Neural cell (in vitro differentiated cells): ENCODE data around the gene SLC22A14. TPM values are rescaled to one million over a fixed set of nuclear protein-coding genes. Genes with fewer than 3 reads are reported as not detected.

Experiments used
- H2AFZ ChIP-seq: fragments of 200-600, 300-800 bp; sonication (generic), shearing (Covaris generic); 2 replicates; pipeline ENCODE4 v1.6.0; 2014; ENCODE audit warnings: low read depth, mild to moderate bottlenecking, antibody characterized with exemption, low read length, moderate library complexity
- H3F3A ChIP-seq: fragments of 200-600 bp; shearing (Covaris generic); 2 replicates; pipeline ENCODE4 v1.6.1; 2016; ENCODE audit warnings: mild to moderate bottlenecking, moderate library complexity, mixed read lengths, antibody characterized with exemption, low read length; ENCODE audit not compliant: insufficient read depth, poor library complexity, severe bottlenecking
- H3K27ac ChIP-seq: fragments of 200-600, 300-800 bp; sonication (generic), shearing (Covaris generic); 2 replicates; pipeline ENCODE4 v1.5.1; 2014; ENCODE audit warnings: mild to moderate bottlenecking, low read length, moderate library complexity
- H3K27me3 ChIP-seq: fragments of 300-800, 200-600 bp; sonication (generic), shearing (Covaris generic); 2 replicates; pipeline ENCODE4 v1.6.0; 2014; ENCODE audit warnings: mild to moderate bottlenecking, low read depth, low read length, moderate library complexity; ENCODE audit not compliant: insufficient read depth
- H3K36me3 ChIP-seq: fragments of 300-800, 200-600 bp; sonication (generic), shearing (Covaris generic); 2 replicates; pipeline ENCODE4 v1.5.1; 2014; ENCODE audit warnings: mild to moderate bottlenecking, antibody characterized with exemption, low read length, moderate library complexity; ENCODE audit not compliant: insufficient read depth
- H3K4me2 ChIP-seq: fragments of 300-800, 200-600 bp; sonication (generic), shearing (Covaris generic); 2 replicates; pipeline ENCODE4 v1.6.0; 2014; ENCODE audit warnings: mild to moderate bottlenecking, low read length
- H3K4me3 ChIP-seq: fragments of 300-800, 200-600 bp; sonication (generic), shearing (Covaris generic); 2 replicates; pipeline ENCODE4 v1.5.1; 2014; ENCODE audit warnings: mild to moderate bottlenecking, low read length, moderate library complexity
- H3K79me2 ChIP-seq: fragments of 200-600 bp; shearing (Covaris generic); replicated peaks from 2 replicates; pipeline ENCODE4 v1.6.0; 2014; ENCODE audit warnings: mild to moderate bottlenecking, low read length, moderate library complexity; ENCODE audit not compliant: insufficient read depth
- H3K9ac ChIP-seq: fragments of 300-800, 200-600 bp; sonication (generic), shearing (Covaris generic); 2 replicates; pipeline ENCODE4 v1.6.1; 2016; ENCODE audit warnings: mild to moderate bottlenecking, low read length, mixed read lengths
- H3K9me2 ChIP-seq: fragments of 200-600 bp; shearing (Covaris generic); 2 replicates; pipeline ENCODE4 v1.6.1; 2016; ENCODE audit warnings: mild to moderate bottlenecking, low read length, mixed read lengths; ENCODE audit not compliant: insufficient read depth
- H3K9me3 ChIP-seq: fragments of 200-600, 300-800 bp; sonication (generic), shearing (Covaris generic); 2 replicates; pipeline ENCODE4 v1.6.1; 2016; ENCODE audit warnings: mild to moderate bottlenecking, mixed run types, low read length, moderate library complexity, mixed read lengths
- H4K20me1 ChIP-seq: fragments of 200-600 bp; shearing (Covaris generic); 2 replicates; pipeline ENCODE4 v1.6.1; 2016; ENCODE audit warnings: mild to moderate bottlenecking, mixed run types; ENCODE audit not compliant: insufficient read depth
- CTCF ChIP-seq: fragments of 450-650 bp; IDR thresholded peaks from 2 replicates; pipeline ENCODE4 v1.5.1; 2014; ENCODE audit warnings: antibody characterized with exemption, mild to moderate bottlenecking, moderate library complexity; ENCODE audit not compliant: poor library complexity, severe bottlenecking
- EP300 ChIP-seq: fragments of 450-650 bp; conservative IDR thresholded peaks from 2 replicates; pipeline ENCODE4 v1.6.1; 2014; ENCODE audit warnings: antibody characterized with exemption, mild to moderate bottlenecking, moderate library complexity; ENCODE audit not compliant: poor library complexity, severe bottlenecking
- EZH2 ChIP-seq: fragments of 200-600, 300-800 bp; shearing (Covaris generic), sonication (generic); IDR thresholded peaks from 2 replicates; pipeline ENCODE4 v1.6.1; 2014; ENCODE audit warnings: antibody characterized with exemption, low read length, borderline replicate concordance, mild to moderate bottlenecking; ENCODE audit not compliant: insufficient read depth, poor library complexity, severe bottlenecking
- MXI1 ChIP-seq: fragments of 450-650 bp; conservative IDR thresholded peaks from 2 replicates; pipeline ENCODE4 v1.6.1; 2014; ENCODE audit warnings: antibody characterized with exemption, mild to moderate bottlenecking; ENCODE audit not compliant: poor library complexity, severe bottlenecking
- POLR2AphosphoS5 ChIP-seq: IDR thresholded peaks from 2 replicates; pipeline ENCODE4 v1.6.1; 2012
- RAD21 ChIP-seq: fragments of 450-650 bp; conservative IDR thresholded peaks from 2 replicates; pipeline ENCODE4 v1.6.1; 2014; ENCODE audit warnings: antibody characterized with exemption, mild to moderate bottlenecking, moderate library complexity
- REST ChIP-seq: IDR thresholded peaks from 2 replicates; pipeline ENCODE4 v1.6.1; 2012; ENCODE audit warnings: borderline replicate concordance
- SMC3 ChIP-seq: fragments of 450-650 bp; conservative IDR thresholded peaks from 2 replicates; pipeline ENCODE4 v1.6.1; 2014; ENCODE audit warnings: antibody characterized with exemption, mild to moderate bottlenecking, moderate library complexity; ENCODE audit not compliant: poor library complexity
- TAF1 ChIP-seq: IDR thresholded peaks from 2 replicates; pipeline ENCODE4 v1.6.1; 2012; ENCODE audit warnings: low read depth
- polyA plus RNA-seq: library from polyadenylated mRNA; depleted of rRNA; stranded (reverse); fragments of >200 nt; gene quantifications from 2 replicates; pipeline ENCODE4 v1.2.3, GENCODE V29; 2014

Gene SLC22A14
- polyA plus RNA-seq, 1 donor from 2014 or later, result 0.25 TPM

GRCh38 chr3:38312356-38312755 is 30.3 kb downstream of the SLC22A14 start:
- Histone ChIP-seq H3K9me3 (no peaks in the 10 kb centered on the region), H3K79me2 (no peaks in the 10 kb centered on the region), H3K9me2 (no peaks in the 10 kb centered on the region), H3K36me3 (no peaks in the 10 kb centered on the region), H3K9ac (no peak overlapping the region), H3K4me3 (no peak overlapping the region), H2AFZ (no peak overlapping the region), H3K27me3 (no peaks in the 10 kb centered on the region), H3K4me2 (no peak overlapping the region), H4K20me1 (no peaks in the 10 kb centered on the region), H3K27ac (no peak overlapping the region), H3F3A (no peaks in the 10 kb centered on the region)
- no peak for TF ChIP-seq TAF1
- no peak for TF ChIP-seq EZH2
- TF ChIP-seq RAD21, result no peak
- no peak for TF ChIP-seq POLR2AphosphoS5
- TF ChIP-seq MXI1, result no peak
- no peak for TF ChIP-seq EP300
- no peak for TF ChIP-seq REST
- TF ChIP-seq SMC3, result no peak
- TF ChIP-seq CTCF, result no peak

GRCh38 chr3:38313263-38313662 is 31.2 kb downstream of the SLC22A14 start:
- H3K27ac ChIP-seq, result no peak overlapping the region
- H3K79me2 ChIP-seq, result no peaks in the 10 kb centered on the region
- no peak overlapping the region for H3K4me3 ChIP-seq
- H3K4me2 ChIP-seq, result no peak overlapping the region
- no peak overlapping the region for H2AFZ ChIP-seq
- H3F3A ChIP-seq, result no peaks in the 10 kb centered on the region
- no peaks in the 10 kb centered on the region for H3K9me2 ChIP-seq
- H3K36me3 ChIP-seq, result no peaks in the 10 kb centered on the region
- H3K9me3 ChIP-seq, result no peaks in the 10 kb centered on the region
- H4K20me1 ChIP-seq, result no peaks in the 10 kb centered on the region
- H3K27me3 ChIP-seq, result no peaks in the 10 kb centered on the region
- no peak overlapping the region for H3K9ac ChIP-seq
- no peak for TF ChIP-seq EP300
- TF ChIP-seq REST, result no peak
